KMS-11 (cell line): ENCODE results near the gene GPATCH1.

Source experiments
- H2AFZ ChIP-seq: fragments of 200-600 bp; sonication (generic); 2 replicates; pipeline ENCODE4 v1.6.1; 2016; ENCODE audit warnings: antibody characterized with exemption, mixed run types, low read depth
- H3K27ac ChIP-seq: fragments of 200-600 bp; sonication (generic); 2 replicates; pipeline ENCODE4 v1.6.1; 2016; ENCODE audit warnings: mild to moderate bottlenecking, mixed run types
- H3K27me3 ChIP-seq: fragments of 200-600 bp; sonication (generic); 2 replicates; pipeline ENCODE4 v1.6.1; 2017; ENCODE audit warnings: mild to moderate bottlenecking, low read depth, mixed run types, moderate library complexity; ENCODE audit not compliant: insufficient read depth
- H3K36me3 ChIP-seq: fragments of 200-600 bp; sonication (generic); 2 replicates; pipeline ENCODE4 v1.6.1; 2017; ENCODE audit warnings: mild to moderate bottlenecking, mixed run types; ENCODE audit not compliant: insufficient read depth
- H3K4me1 ChIP-seq: fragments of 200-600 bp; sonication (generic); 2 replicates; pipeline ENCODE4 v1.6.1; 2016; ENCODE audit warnings: mild to moderate bottlenecking, low read depth, mixed run types; ENCODE audit not compliant: poor library complexity, severe bottlenecking
- H3K4me2 ChIP-seq: fragments of 200-600 bp; sonication (generic); 2 replicates; pipeline ENCODE4 v1.7.0; 2016; ENCODE audit warnings: mild to moderate bottlenecking, mixed run types
- H3K4me3 ChIP-seq: fragments of 200-600 bp; sonication (generic); IDR thresholded peaks from 2 replicates; pipeline ENCODE4 v1.6.1; 2017; ENCODE audit warnings: low read depth, low read length, mixed read lengths; ENCODE audit not compliant: insufficient read depth
- H3K79me2 ChIP-seq: fragments of 200-600 bp; sonication (generic); 2 replicates; pipeline ENCODE4 v1.6.1; 2016; ENCODE audit warnings: low read depth, mixed run types; ENCODE audit not compliant: insufficient read depth
- H3K9ac ChIP-seq: fragments of 200-600 bp; sonication (generic); 2 replicates; pipeline ENCODE4 v1.6.1; 2016; ENCODE audit warnings: mild to moderate bottlenecking, mixed run types
- H4K20me1 ChIP-seq: fragments of 200-600 bp; sonication (generic); 2 replicates; pipeline ENCODE4 v1.6.1; 2016; ENCODE audit warnings: mild to moderate bottlenecking, mixed run types; ENCODE audit not compliant: insufficient read depth
- CTCF ChIP-seq: fragments of 200-600 bp; sonication (generic); conservative IDR thresholded peaks from 2 replicates; pipeline ENCODE4 v1.6.1; 2017; ENCODE audit warnings: low read depth, mild to moderate bottlenecking, antibody characterized with exemption, low read length, moderate library complexity, mixed read lengths

GPATCH1 gene

GRCh38 chr19:33048806-33049676 is 31.9 kb upstream of the GPATCH1 start:
- H3K4me3 ChIP-seq = no peak overlapping the region
- no peaks in the 10 kb centered on the region for H3K27me3 ChIP-seq
- no peaks in the 10 kb centered on the region for H3K4me1 ChIP-seq
- no peak overlapping the region for H3K9ac ChIP-seq
- no peaks in the 10 kb centered on the region for H3K36me3 ChIP-seq
- H2AFZ ChIP-seq = no peak overlapping the region
- no peaks in the 10 kb centered on the region for H4K20me1 ChIP-seq
- TF ChIP-seq CTCF = no peak
- H3K4me2 ChIP-seq = no peak overlapping the region
- H3K79me2 ChIP-seq = no peaks in the 10 kb centered on the region
- no peak overlapping the region for H3K27ac ChIP-seq

- no peak overlapping the region for H3K4me2 ChIP-seq
- no peaks in the 10 kb centered on the region for H4K20me1 ChIP-seq
- H3K36me3 ChIP-seq = no peaks in the 10 kb centered on the region; the same call in 1 of the 2 replicates
- H3K4me1 ChIP-seq = no peaks in the 10 kb centered on the region
- no peak overlapping the region for H3K27ac ChIP-seq
- H3K9ac ChIP-seq = no peak overlapping the region
- no peak overlapping the region for H3K4me3 ChIP-seq
- no peaks in the 10 kb centered on the region for H3K27me3 ChIP-seq
- no peaks in the 10 kb centered on the region for H3K79me2 ChIP-seq
- TF ChIP-seq CTCF = no peak
- no peak overlapping the region for H2AFZ ChIP-seq
Observed at GRCh38 chr19:33050110-33050509, 30.9 kb upstream of the GPATCH1 start.

- no peaks in the 10 kb centered on the region for H3K4me1 ChIP-seq
- no peaks in the 10 kb centered on the region; the same call in 1 of the 2 replicates for H3K36me3 ChIP-seq
- no peaks in the 10 kb centered on the region for H3K79me2 ChIP-seq
- no peaks in the 10 kb centered on the region for H4K20me1 ChIP-seq
- H2AFZ ChIP-seq = no peak overlapping the region
- no peak overlapping the region for H3K9ac ChIP-seq
- H3K4me2 ChIP-seq = no peak overlapping the region
- no peak for TF ChIP-seq CTCF
- no peak overlapping the region for H3K4me3 ChIP-seq
- no peak overlapping the region for H3K27ac ChIP-seq
- H3K27me3 ChIP-seq = no peaks in the 10 kb centered on the region
Observed at GRCh38 chr19:33052352-33052972, 28.5 kb upstream of the GPATCH1 start.

GRCh38 chr19:33054623-33055022 is 26.4 kb upstream of the GPATCH1 start:
- Histone ChIP-seq H3K79me2 (no peaks in the 10 kb centered on the region), H3K9ac (no peak overlapping the region), H3K4me2 (no peak overlapping the region), H3K36me3 (no peaks in the 10 kb centered on the region; the same call in 1 of the 2 replicates), H2AFZ (no peak overlapping the region), H3K27me3 (no peaks in the 10 kb centered on the region), H3K4me1 (no peaks in the 10 kb centered on the region), H3K27ac (no peak overlapping the region), H3K4me3 (no peak overlapping the region), H4K20me1 (no peaks in the 10 kb centered on the region)
- TF ChIP-seq CTCF = no peak
